ENCODE results near the gene AARS1. TPM values are rescaled to one million over a fixed set of nuclear protein-coding genes. Genes with fewer than 3 reads are reported as not detected.
"Not testable (repeated sequence)": the region's sequence is repeated elsewhere in the genome, so short reads cannot be mapped to it uniquely, and the experiment has no call there.

The AARS1 gene
- total and polyA plus RNA-seq, 3 donors from 2014 or later = 56.8 to 68.9 (median 68.7) TPM

- DNase-seq = no peak
- H3K27me3 ChIP-seq = no peaks in the 10 kb centered on the region
- whole genome bisulfite sequencing, 2 donors = 88 to 96% methylated on average over 10 of the region's 10 CpGs
- H3K27ac ChIP-seq = no peak overlapping the region
- no peaks in the 10 kb centered on the region for H3K9me3 ChIP-seq
- no peaks in the 10 kb centered on the region for H3K36me3 ChIP-seq (ENCODE audit: low read depth, missing control alignments)
- intact Hi-C loops (cut with DNase I; ENCODE audit: low total_unique reads) = no loop called here
- no peak overlapping the region for H3K4me3 ChIP-seq
- no peaks in the 10 kb centered on the region for H3K4me1 ChIP-seq
- no peak for TF ChIP-seq POLR2A (IDR thresholded peaks at IDR 0.05)
- TF ChIP-seq, protein P1, sequence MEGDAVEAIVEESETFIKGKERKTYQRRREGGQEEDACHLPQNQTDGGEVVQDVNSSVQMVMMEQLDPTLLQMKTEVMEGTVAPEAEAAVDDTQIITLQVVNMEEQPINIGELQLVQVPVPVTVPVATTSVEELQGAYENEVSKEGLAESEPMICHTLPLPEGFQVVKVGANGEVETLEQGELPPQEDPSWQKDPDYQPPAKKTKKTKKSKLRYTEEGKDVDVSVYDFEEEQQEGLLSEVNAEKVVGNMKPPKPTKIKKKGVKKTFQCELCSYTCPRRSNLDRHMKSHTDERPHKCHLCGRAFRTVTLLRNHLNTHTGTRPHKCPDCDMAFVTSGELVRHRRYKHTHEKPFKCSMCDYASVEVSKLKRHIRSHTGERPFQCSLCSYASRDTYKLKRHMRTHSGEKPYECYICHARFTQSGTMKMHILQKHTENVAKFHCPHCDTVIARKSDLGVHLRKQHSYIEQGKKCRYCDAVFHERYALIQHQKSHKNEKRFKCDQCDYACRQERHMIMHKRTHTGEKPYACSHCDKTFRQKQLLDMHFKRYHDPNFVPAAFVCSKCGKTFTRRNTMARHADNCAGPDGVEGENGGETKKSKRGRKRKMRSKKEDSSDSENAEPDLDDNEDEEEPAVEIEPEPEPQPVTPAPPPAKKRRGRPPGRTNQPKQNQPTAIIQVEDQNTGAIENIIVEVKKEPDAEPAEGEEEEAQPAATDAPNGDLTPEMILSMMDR (IDR thresholded peaks at IDR 0.05) = no peak
Measured at GRCh38 chr16:70271696-70272095, 17.6 kb downstream of the AARS1 start.

GRCh38 chr16:70270176-70270575 is 19.1 kb downstream of the AARS1 start:
- H3K4me3 ChIP-seq = no peak overlapping the region
- DNase-seq = no peak
- H3K36me3 ChIP-seq (ENCODE audit: low read depth, missing control alignments) = no peaks in the 10 kb centered on the region
- no peaks in the 10 kb centered on the region for H3K27me3 ChIP-seq
- 85 to 90% methylated on average over 3 of the region's 3 CpGs for WGBS, 2 donors
- no peak for TF ChIP-seq POLR2A (IDR thresholded peaks at IDR 0.05)
- TF ChIP-seq, protein P1 (IDR thresholded peaks at IDR 0.05) = no peak
- intact Hi-C loops (cut with DNase I; ENCODE audit: low total_unique reads) = no loop called here
- H3K4me1 ChIP-seq = no peaks in the 10 kb centered on the region
- no peak overlapping the region for H3K27ac ChIP-seq
- H3K9me3 ChIP-seq = no peaks in the 10 kb centered on the region

DNA sequence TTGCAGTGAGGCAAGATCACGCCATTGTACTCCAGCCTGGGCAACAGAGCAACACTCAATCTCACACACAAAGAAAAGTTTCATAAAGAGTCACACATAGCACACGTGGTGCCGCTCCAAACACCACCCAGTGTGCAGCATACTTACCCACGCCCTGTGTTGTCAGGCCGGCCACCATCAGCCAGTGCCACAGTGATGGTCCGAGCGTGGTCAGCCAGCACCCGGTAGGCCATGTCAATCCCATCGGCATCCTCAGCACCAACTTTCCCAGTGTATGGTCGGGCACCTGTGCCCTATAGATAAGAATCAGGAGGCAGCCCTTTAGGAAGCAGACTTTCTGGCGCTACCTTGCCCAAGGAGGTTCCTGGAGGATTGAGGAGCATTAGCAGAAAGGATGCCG is 19.8 kb downstream of the AARS1 start:
- no peaks in the 10 kb centered on the region for H3K4me1 ChIP-seq
- intact Hi-C loops (cut with DNase I; ENCODE audit: low total_unique reads) = no loop called here
- WGBS, 2 donors = 85 to 94% methylated on average over 12 of the region's 12 CpGs
- DNase-seq = no peak
- H3K27ac ChIP-seq = no peak overlapping the region
- H3K27me3 ChIP-seq = no peaks in the 10 kb centered on the region
- H3K9me3 ChIP-seq = no peaks in the 10 kb centered on the region
- TF ChIP-seq POLR2A (IDR thresholded peaks at IDR 0.05) = no peak
- TF ChIP-seq, protein P1 (IDR thresholded peaks at IDR 0.05) = no peak
- H3K36me3 ChIP-seq (ENCODE audit: low read depth, missing control alignments) = no peaks in the 10 kb centered on the region
- no peak overlapping the region for H3K4me3 ChIP-seq

DNA sequence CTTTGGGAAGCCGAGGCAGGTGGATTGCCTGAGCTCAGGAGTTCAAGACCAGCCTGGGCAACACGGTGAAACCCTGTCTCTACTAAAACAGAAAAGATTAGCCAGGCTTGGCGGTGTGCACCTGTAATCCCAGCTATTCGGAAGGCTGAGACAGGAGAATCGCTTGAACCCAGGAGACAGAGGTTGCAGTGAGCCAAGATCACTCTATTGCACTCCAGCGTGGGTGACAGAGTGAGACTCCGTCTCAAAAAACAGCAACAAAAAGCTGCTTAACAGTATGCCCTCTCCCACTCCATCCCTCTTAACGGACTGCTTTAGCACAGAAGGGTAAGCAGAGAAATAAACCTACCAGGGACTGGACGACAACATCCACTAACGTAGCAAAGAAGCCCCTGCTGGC is 21.4 kb downstream of the AARS1 start:
- H3K4me1 ChIP-seq; H3K27me3 ChIP-seq; H3K27ac ChIP-seq; H3K4me3 ChIP-seq; intact Hi-C loops (cut with DNase I; ENCODE audit: low total_unique reads); H3K36me3 ChIP-seq (ENCODE audit: low read depth, missing control alignments); H3K9me3 ChIP-seq; DNase-seq: not testable (repeated sequence)
- WGBS, 2 donors = 91 to 94% methylated on average over 10 of the region's 10 CpGs

- DNase-seq = peak; percentile 52
Measured at GRCh38 chr16:70267516-70267915, 21.8 kb downstream of the AARS1 start.

GRCh38 chr16:70259903-70260302 is 29.4 kb downstream of the AARS1 start:
- WGBS, 2 donors = 96 to 98% methylated on average over 6 of the region's 6 CpGs
- H3K4me1 ChIP-seq; intact Hi-C loops (cut with DNase I; ENCODE audit: low total_unique reads); H3K9me3 ChIP-seq; H3K27ac ChIP-seq; H3K27me3 ChIP-seq; H3K4me3 ChIP-seq; H3K36me3 ChIP-seq (ENCODE audit: low read depth, missing control alignments); DNase-seq: not testable (repeated sequence)

More at GRCh38 chr16:70267516-70267915, 21.8 kb downstream of the AARS1 start:
- no peaks in the 10 kb centered on the region for H3K9me3 ChIP-seq
- no peak overlapping the region for H3K4me3 ChIP-seq
- no peaks in the 10 kb centered on the region for H3K4me1 ChIP-seq
- 47 to 67% methylated on average over 6 of the region's 6 CpGs for WGBS, 2 donors
- intact Hi-C loops (cut with DNase I; ENCODE audit: low total_unique reads) = no loop called here
- H3K36me3 ChIP-seq (ENCODE audit: low read depth, missing control alignments) = no peaks in the 10 kb centered on the region
- no peaks in the 10 kb centered on the region for H3K27me3 ChIP-seq
- H3K27ac ChIP-seq = no peak overlapping the region
- no peak for TF ChIP-seq POLR2A (IDR thresholded peaks at IDR 0.05)
- TF ChIP-seq, protein P1 (IDR thresholded peaks at IDR 0.05) = peak in 2 of 3 experiments; percentile 54 to 59

Measured in testis (tissue), 3 donors.